GM12891 (cell line): Measurements from ENCODE around the gene ERICH2.

ENCODE experiments used
- PAX5 ChIP-seq: IDR thresholded peaks from 2 replicates; pipeline ENCODE4 v1.6.1; 2011; ENCODE audit warnings: low read length, moderate library complexity, mild to moderate bottlenecking; ENCODE audit not compliant: insufficient read depth, severe bottlenecking
- POLR2A ChIP-seq: IDR thresholded peaks from 2 replicates; pipeline ENCODE4 v1.6.1; 2011; ENCODE audit warnings: low read depth, low read length, control low read depth
- POLR2AphosphoS5 ChIP-seq: IDR thresholded peaks from 2 replicates; pipeline ENCODE4 v1.6.1; 2011; ENCODE audit warnings: low read depth, low read length, control low read depth
- SPI1 ChIP-seq: IDR thresholded peaks from 2 replicates; pipeline ENCODE4 v1.6.1; 2011; ENCODE audit warnings: low read depth, low read length, control low read depth
- TAF1 ChIP-seq: IDR thresholded peaks from 2 replicates; pipeline ENCODE4 v1.6.1; 2011; ENCODE audit warnings: low read depth, low read length, control low read depth

DNA sequence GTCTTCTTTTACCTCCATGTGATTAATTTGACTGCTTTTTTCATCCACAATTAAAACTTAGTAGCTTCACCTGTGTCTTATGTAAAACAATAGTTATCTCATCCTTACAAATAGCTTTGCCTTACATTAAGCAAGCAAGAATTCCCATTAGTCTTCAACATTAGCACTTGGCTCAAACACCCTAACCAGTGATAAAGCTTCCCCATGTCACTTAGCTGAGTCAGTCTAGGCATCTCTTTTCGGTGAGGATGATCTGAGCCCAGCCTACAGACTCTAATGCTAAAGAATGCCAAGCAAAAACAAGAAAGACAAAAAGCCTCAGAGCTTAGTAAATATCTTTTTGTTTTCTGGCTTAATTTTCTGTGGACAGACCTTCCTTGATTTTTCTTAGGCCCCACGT, 72.6 kb downstream of the ERICH2 start:
- TF ChIP-seq POLR2A (no peak), TAF1 (no peak), POLR2AphosphoS5 (no peak), SPI1 (no peak), PAX5 (no peak)
